ENCODE data around the gene TRMT112. TPM values are rescaled to one million over a fixed set of nuclear protein-coding genes. Genes with fewer than 3 reads are reported as not detected.

TRMT112 gene
- total and polyA plus RNA-seq, 2 experiments from 2014 or later, result 331 to 438 TPM

- Histone ChIP-seq H3K36me3 (no peaks in the 10 kb centered on the region), H3K27ac (peak overlapping the region; percentile 88), H3K27me3 (peaks cover 11% of the 10 kb centered on the region), H3K4me3 (peak overlapping the region; percentile 71), H3K4me1 (ENCODE audit: low read depth) (peaks cover 11% of the 10 kb centered on the region), H3K9me3 (ENCODE audit: low read depth) (no peaks in the 10 kb centered on the region)
- peak; percentile 27 for TF ChIP-seq CTCF (IDR thresholded peaks at IDR 0.05; ENCODE audit: low read depth, low read length)
- DNase-seq (ENCODE audit: low read depth in 1 of 2, low spot score in 1 of 2), result peak; percentile 42 to 64
These were observed 11.4 kb downstream of the TRMT112 start for GRCh38 chr11:64305691-64306562.

GRCh38 chr11:64305075-64305690 lies 12.2 kb downstream of the TRMT112 start, which contains the start of gene ESRRA:
Gene ESRRA (plus strand): TSS chr11:64305524. CDS start chr11:64307180, 1,656 bp downstream.
- H3K27me3 ChIP-seq, result peaks cover 18% of the 10 kb centered on the region
- H3K36me3 ChIP-seq, result no peaks in the 10 kb centered on the region
- H3K9me3 ChIP-seq (ENCODE audit: low read depth), result no peaks in the 10 kb centered on the region
- DNase-seq (ENCODE audit: low read depth in 1 of 2, low spot score in 1 of 2), result peak; percentile 99 to 100
- peaks cover 11% of the 10 kb centered on the region for H3K4me1 ChIP-seq (ENCODE audit: low read depth)
- peak within 1 kb of the TSS; percentile 94 for H3K27ac ChIP-seq
- H3K4me3 ChIP-seq, result peak within 1 kb of the TSS; percentile 71
- no peak for TF ChIP-seq CTCF (IDR thresholded peaks at IDR 0.05; ENCODE audit: low read depth, low read length)

- H3K27ac ChIP-seq, result peak overlapping the region; percentile 94
- peak; percentile 93 to 95 for DNase-seq (ENCODE audit: low read depth in 1 of 2, low spot score in 1 of 2)
- H3K9me3 ChIP-seq (ENCODE audit: low read depth), result no peaks in the 10 kb centered on the region
- H3K4me1 ChIP-seq (ENCODE audit: low read depth), result peaks cover 11% of the 10 kb centered on the region
- H3K36me3 ChIP-seq, result no peaks in the 10 kb centered on the region
- peak; percentile 91 for TF ChIP-seq CTCF (IDR thresholded peaks at IDR 0.05; ENCODE audit: low read depth, low read length)
- H3K27me3 ChIP-seq, result peaks cover 25% of the 10 kb centered on the region
- peak overlapping the region; percentile 46 for H3K4me3 ChIP-seq
These were observed 12.9 kb downstream of the TRMT112 start for GRCh38 chr11:64304316-64305072.

GRCh38 chr11:64304032-64304315 lies 13.4 kb downstream of the TRMT112 start:
- Histone ChIP-seq H3K4me1 (ENCODE audit: low read depth) (peaks cover 11% of the 10 kb centered on the region), H3K36me3 (no peaks in the 10 kb centered on the region), H3K27me3 (peaks cover 31% of the 10 kb centered on the region), H3K27ac (no peak overlapping the region), H3K9me3 (ENCODE audit: low read depth) (no peaks in the 10 kb centered on the region), H3K4me3 (peak overlapping the region; percentile 46)
- no peak for TF ChIP-seq CTCF (IDR thresholded peaks at IDR 0.05; ENCODE audit: low read depth, low read length)
- DNase-seq (ENCODE audit: low read depth in 1 of 2, low spot score in 1 of 2), result no peak
